AG04449 (cell line): ENCODE data around the gene TMEM200C.

Experiments
- CTCF ChIA-PET: fragments of 350-600 bp; formaldehyde crosslinking; extraction: SDS; loops from one replicate; lab custom pipeline; 2021; ENCODE audit warnings: antibody characterized with exemption; lab: Yijun Ruan, JAX
- POLR2A ChIA-PET: fragments of 400-600, 350-600 bp; formaldehyde crosslinking; extraction: SDS; loops from one replicate; lab custom pipeline; 2020; ENCODE audit warnings: antibody characterized with exemption, inconsistent platforms; lab: Yijun Ruan, JAX
- DNase-seq: peaks from one replicate; pipeline ENCODE4 v3.0.0-alpha.2; 2010; ENCODE audit warnings: low read depth, low spot score
- H3K4me3 ChIP-seq: 2 replicates; pipeline ENCODE4 v1.5.1; 2011; ENCODE audit warnings: low read depth, mild to moderate bottlenecking, control low read depth, low read length
- TF ChIP-seq, protein P1 (sequence below): IDR thresholded peaks from one replicate; pipeline ENCODE4 v1.5.1; 2011; ENCODE audit warnings: mild to moderate bottlenecking, moderate library complexity, low read length, control low read depth, inconsistent platforms; ENCODE audit not compliant: insufficient read depth; ENCODE audit errors: missing control alignments

Gene TMEM200C

DNA sequence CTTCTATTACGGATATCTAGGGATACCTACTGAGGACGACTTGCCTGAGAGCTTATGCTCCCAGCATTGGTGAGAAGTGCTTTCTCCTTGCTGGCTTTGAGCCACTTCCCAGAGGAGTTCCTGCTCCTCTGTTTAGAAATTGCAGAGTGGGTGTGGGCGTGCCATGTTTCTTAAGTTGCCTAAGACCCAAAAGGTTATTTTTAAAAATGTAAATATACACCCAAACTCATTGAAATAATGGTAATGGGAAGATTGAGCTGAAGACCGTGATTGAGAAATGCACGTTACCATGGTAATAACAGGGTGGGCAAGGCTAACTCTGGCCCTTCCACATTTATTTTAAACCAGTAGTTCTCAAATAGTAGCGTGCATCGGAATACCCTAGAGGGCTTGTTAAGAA lies 17.2 kb upstream of the TMEM200C start:
- ChIA-PET CTCF (no interaction called here), POLR2A (no interaction called here)
- H3K4me3 ChIP-seq, result no peak overlapping the region
- TF ChIP-seq, protein P1, sequence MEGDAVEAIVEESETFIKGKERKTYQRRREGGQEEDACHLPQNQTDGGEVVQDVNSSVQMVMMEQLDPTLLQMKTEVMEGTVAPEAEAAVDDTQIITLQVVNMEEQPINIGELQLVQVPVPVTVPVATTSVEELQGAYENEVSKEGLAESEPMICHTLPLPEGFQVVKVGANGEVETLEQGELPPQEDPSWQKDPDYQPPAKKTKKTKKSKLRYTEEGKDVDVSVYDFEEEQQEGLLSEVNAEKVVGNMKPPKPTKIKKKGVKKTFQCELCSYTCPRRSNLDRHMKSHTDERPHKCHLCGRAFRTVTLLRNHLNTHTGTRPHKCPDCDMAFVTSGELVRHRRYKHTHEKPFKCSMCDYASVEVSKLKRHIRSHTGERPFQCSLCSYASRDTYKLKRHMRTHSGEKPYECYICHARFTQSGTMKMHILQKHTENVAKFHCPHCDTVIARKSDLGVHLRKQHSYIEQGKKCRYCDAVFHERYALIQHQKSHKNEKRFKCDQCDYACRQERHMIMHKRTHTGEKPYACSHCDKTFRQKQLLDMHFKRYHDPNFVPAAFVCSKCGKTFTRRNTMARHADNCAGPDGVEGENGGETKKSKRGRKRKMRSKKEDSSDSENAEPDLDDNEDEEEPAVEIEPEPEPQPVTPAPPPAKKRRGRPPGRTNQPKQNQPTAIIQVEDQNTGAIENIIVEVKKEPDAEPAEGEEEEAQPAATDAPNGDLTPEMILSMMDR, result no peak
- DNase-seq, result no peak

DNA sequence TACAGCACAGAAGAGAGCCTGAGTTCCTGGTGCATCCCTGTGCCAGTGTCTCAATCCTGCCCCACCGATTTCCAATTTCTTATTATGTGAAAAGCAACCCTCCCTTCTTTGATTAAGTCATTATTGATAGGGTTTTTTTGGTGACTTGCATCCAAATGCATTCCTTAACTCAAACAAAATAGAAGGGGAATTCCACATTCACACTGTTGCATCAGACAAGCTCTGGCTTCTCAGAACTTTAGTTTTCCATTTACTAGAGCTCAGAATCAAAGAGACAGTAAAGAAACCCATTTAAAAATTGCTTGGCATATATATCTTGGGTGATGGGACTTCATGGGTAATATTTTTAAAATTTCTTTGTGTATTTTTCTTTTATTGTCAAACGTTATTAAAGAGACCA lies 13.8 kb upstream of the TMEM200C start:
- TF ChIP-seq, protein P1, result no peak
- no peak overlapping the region for H3K4me3 ChIP-seq
- no peak for DNase-seq
- ChIA-PET CTCF (no interaction called here), POLR2A (no interaction called here)

DNA sequence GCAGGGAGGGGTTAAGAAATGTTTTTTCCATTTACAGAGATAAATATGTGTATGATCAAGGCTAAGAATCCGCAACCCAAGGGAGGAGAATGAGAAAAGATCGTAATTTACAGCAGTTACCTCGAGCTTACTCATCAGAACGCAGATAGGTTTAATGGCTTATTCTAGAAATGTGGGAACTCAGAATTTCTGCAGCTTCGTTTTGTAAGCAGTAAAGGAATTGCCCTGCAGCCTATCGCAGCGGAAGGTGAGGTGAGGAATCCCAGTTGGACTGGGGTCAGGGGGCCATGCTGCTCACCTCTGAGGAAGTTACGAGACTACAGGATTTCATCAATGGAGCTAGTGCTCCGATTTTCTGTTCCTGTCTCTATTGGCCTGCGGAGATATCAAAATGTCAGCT lies 8.1 kb upstream of the TMEM200C start:
- POLR2A ChIA-PET, result no interaction called here
- H3K4me3 ChIP-seq, result no peak overlapping the region
- no peak for DNase-seq
- TF ChIP-seq, protein P1, result no peak
- CTCF ChIA-PET, result no interaction called here

DNA sequence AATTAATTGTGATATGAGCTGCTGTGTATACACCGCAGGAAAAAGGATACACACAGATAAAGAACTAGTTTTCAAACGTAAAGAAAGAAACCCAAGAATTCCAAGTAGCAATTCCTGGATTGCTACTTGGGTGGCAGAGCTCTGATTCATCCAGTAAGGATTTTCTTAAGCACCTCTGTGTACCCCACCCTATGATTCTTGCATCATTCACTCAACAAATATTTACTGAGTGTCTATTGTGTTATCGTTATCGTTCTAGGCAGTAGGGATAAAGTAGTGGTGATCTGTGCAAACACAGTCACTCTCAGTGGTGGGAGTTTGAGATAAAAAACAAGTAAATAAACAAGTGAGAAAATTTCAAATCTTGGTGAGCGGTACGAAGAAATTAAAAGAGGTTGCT lies 4.9 kb upstream of the TMEM200C start:
- POLR2A ChIA-PET, result no interaction called here
- no peak for DNase-seq
- CTCF ChIA-PET, result interaction anchor here (0.9 to 2.5 kb wide), 4 partner anchors 9 to 320 kb away, joined by 3 to 7 read pairs (median 4); no protein-coding TSS in a partner anchor
- TF ChIP-seq, protein P1, result no peak
- H3K4me3 ChIP-seq, result no peak overlapping the region

DNA sequence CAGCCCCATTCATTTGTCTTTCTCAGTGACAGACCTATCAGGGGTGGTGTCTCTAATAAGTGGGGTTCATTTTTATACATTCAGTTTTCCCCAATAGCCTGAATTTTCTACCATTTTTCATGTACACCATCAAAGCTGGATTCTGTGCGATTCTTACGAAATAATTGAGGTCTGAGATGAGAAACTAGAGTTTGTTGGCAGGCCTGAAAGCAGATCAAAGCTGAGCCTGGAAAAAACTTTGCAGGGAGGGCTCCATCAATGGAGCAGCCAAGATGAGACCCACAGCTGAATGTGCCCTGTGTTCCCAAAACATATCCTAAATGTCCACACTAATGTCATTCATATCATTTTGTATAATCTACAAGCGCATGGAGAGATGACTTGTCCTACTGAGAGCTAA lies 4.5 kb upstream of the TMEM200C start:
- no peak overlapping the region for H3K4me3 ChIP-seq
- TF ChIP-seq, protein P1, result no peak
- CTCF ChIA-PET, result interaction anchor here (0.9 to 2.5 kb wide), 4 partner anchors 9 to 320 kb away, joined by 3 to 7 read pairs (median 4); no protein-coding TSS in a partner anchor
- DNase-seq, result no peak
- POLR2A ChIA-PET, result no interaction called here

DNA sequence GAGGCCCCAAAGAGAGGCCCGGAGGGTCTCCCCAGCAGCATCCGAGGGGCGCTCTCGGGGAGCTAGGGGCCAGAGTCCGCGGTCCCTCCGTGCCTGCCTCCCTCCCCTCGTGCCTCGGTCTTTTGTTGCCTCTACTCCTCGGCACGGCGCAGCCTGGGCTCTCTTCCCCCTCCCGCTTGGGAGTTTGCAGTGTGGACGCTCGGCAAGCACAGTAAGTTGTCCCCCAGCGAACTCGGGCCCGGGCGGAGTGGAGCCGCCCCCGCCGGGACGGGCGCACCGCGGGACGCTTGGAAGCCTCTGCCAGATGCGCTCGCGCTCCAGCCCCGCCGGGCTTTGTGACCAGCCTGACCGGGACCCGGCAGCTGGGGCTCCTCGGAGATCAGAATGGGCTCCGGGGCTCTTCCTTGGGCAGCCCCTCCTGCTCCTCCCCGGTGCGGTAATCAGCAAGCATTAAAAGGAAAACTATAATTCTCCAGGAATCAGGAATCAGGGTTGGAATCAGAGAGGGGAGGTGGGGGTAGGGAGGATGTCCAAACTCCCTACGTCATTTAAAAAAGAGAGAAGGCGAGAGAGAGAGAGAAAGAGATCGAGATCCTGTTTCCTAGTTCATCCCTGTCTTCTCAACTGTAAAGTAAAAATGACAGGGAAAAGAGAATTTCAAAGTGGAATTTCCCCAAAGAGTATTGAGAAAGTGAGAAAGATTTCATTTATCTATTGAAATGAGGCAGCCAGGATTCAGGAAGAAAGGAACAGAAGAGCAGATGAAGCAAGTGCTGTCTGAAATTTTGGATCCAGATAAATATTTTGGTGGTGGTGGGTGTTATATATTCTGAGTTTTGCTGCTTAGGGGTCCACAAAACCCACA lies 786 bp upstream of the TMEM200C start:
- TF ChIP-seq, protein P1, result no peak
- ChIA-PET POLR2A (no interaction called here), CTCF (no interaction called here)
- H3K4me3 ChIP-seq, result peak overlapping the region; percentile 49
- DNase-seq, result no peak
